HL-60/S4 treated with phorbol 12-myristate 13-acetate at 8.2 ng/mL for 4 days and 3 days (cell line): Measurements from ENCODE around the gene MED25.

ENCODE experiments used
- in situ Hi-C: fragments of 300-500 bp; cut with MboI; formaldehyde crosslinking; loops from 2 replicates; pipeline ENCODE4 v1.15.0; 2022; ENCODE audit warnings: low sequenced_read_pairs

Gene MED25

DNA sequence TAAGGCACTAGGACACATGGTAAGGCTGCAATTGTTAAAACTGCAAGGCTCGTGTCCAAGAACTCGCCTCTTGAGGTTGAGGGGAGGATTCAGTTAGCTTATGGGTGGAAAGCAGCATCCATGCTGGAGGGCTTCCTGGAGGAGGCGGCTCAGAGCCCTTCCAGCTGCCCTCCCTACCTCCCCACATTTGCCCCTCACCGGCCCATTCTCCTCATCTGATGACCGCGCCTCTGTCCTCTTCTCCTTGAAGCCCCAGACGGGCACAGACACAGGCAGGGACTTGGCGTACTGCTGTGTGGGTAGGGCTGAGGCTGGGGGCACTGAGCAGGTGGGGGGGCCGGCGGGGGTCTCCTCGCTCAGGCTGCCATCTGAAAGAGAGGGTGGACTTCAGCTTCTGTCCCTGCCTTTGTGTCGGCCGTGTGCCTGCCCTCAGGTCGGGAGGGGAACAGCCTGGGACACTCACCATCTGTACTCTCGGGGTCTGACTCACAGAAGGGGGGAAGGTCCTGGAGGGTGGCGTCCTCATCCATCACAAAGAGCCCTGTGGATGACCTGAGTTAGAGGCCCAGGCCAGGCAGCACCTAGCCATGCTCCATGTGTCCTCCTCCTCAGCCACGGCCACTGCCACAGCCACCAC is 53.4 kb downstream of the MED25 start:
- in situ Hi-C loops, result no loop called here

DNA sequence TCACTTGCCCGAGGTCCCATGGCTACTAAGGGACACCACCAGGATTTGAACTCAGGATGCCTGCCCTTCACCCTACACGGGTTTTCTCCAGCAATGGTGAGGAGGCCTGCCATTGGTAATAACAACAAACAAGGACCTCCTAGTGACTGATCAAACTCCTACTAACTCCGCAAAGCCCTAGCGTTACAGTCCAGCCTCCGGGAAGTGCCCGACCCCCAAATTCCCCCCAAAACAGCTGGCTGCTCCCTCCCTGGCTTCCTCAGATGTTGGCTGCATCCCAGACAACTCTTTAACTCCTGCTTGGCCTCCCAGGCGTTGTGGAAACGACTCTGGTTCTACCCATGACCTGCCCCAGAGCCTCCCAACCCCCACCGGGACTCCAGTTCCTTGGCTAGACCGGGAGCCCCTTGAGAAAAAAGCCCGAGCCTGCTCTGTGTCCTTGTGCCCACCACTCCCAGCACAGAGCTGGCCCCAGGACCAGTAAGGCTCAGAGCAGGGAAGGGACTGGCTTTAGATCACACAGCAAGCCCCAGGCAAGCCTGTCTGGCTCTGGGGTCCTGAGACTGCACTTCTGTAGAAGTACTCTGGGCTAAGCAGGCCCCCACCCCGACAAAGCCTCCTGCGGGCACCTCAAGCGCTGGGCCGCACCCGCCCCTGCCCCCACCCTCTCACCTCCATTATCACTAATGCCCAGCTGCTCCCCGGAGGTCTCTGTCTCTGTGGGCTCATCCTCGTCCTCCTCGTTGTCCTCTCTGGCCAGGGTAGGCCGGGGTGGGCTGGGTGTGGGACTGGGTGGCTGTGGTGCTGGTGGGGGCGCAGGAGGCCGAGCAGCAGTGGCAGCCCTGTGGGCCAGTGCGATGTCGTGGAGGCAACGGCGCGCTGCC is 54.4 kb downstream of the MED25 start:
- in situ Hi-C loops, result no loop called here

DNA sequence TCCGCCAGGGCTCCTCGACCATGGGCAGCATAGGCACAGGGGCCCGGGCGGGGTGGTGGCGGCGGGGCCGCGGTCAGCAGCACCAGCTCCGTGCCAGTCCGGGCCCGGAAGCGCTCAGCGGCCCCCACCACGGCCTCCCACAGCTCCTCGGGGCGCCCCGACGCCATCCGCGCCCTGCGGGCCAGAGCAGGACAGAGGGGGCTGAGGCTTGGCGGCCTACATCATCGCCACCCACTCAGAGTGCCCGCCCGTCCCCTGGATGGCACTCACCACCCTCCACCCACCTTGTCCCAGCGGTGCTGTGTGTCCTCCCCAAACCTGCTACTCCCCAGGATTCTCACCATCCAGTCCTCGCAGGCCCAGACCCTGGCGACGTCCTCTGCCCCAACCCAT is 55.0 kb downstream of the MED25 start:
- in situ Hi-C loops, result no loop called here

DNA sequence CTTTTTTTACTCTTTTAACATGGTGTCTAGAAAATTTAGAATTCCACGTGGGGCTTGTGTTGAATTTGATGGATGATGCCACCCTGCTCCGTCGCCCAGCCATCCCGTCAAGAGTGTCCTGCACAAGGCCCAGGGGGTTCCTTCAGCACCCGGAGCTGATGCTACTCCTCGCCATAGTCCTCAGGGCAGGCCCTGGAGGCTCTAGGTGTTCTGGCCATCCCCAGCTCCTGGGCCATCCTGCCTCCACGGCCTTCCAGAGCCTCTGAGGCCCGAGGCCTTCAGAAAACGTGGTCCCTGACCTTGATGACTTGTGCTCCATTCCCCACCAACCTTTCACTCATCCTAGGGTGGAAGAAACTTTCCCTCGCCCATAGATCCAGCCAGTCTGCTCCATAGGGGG is 55.7 kb downstream of the MED25 start:
- in situ Hi-C loops, result no loop called here

DNA sequence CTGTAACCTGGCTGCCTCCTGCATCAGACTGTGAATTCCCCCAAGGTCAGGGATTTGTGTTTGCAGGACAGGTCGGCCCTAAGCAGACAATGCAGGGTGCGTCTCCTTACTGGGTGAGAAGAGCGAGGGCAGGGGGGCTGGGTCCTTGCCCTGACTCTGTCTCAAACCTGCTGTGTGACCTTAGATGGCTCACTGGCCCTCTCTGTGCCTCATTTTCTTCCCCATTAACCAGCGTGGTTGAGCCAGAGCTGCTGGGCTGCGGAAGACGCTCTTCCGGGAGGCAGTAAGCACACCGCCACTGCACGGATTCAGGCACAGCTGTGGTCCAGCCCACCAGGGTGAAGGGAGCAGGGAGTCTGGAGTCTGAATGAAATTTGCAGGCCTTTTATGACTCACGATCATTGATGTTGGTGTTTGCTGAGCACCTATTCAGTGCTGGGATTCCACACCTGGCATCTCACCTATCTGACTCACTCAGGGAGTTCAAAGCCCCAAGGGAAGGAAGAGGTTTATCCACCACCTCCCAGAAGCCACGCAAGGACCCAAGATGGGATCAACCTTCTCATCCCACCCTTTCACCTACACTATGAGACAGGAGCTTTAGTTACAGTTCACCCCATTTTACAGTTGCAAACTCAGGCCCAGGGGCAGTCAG is 56.5 kb downstream of the MED25 start:
- in situ Hi-C loops, result no loop called here

DNA sequence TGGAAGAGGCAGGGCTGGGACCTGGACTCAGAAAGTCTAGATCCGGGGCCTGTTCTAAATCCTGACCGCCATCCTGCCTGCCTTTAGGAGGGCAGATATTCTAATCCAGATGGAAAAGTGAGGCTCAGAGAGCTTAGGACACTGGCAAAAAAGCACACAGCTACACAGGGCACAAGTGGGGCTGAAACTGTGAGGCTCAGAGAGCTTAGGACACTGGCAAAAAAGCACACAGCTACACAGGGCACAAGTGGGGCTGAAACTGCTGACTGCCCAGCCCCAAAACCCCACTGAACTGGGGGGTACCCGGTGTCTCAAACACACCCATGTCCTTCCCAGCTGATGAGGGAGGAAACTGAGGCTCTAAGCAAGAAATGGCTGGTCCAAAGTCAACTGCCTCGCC is 57.1 kb downstream of the MED25 start:
- in situ Hi-C loops, result no loop called here

DNA sequence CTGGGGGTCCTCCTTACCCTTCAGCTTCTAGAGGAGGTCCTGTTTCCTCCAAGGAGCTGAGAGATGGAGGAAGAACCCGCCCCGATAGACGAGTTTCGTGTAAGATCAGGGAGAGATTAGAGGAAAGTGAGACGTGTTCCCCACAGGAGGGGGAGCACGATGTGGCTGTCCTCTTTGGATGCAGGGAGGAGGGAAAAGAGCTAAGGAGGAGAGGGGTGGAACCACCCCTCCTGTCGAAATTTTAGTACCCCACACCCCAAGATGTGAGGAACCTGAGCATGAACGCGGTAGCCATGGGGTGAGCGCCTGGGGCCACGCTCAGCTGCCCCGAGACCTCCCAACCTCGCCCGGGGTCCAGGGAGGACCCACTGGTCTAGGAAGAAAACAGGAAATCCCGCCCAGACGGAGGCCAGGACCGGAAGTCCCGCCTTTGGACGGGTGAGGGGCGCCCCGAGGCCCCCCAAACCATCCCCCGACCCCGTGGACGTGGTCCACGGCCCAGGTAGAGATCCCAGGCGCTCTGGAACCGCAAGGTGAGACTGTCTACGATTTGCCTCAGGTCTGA is 57.9 kb downstream of the MED25 start:
- in situ Hi-C loops, result no loop called here

DNA sequence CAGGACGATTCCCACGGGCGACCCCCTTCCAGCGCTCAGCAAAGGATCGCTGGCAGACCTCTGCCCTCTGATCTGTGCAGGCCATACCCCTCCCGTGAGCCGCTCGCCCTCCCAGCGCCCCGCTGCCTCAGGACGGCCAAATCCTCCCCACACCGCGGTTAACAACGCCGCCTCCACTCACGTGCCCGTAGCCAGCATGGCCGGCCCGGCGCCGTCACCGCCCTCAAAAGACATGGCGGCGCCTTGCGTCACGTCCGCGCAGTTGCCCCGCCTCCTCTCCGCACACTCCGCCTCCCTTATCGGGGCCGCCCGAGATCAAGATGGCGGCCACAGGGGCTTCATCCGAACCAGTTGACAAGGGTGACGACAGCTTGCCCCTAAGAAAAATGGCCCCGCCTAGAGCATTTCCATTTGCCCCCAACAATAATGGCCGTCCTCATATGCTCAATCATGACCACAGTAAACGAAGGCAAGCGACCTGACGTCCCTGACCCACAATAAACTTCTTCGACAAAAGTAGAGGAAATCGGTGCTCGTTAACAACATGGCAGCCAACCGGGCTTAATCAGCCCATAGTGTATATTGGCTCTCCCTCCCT is 58.4 kb downstream of the MED25 start:
- in situ Hi-C loops, result no loop called here

DNA sequence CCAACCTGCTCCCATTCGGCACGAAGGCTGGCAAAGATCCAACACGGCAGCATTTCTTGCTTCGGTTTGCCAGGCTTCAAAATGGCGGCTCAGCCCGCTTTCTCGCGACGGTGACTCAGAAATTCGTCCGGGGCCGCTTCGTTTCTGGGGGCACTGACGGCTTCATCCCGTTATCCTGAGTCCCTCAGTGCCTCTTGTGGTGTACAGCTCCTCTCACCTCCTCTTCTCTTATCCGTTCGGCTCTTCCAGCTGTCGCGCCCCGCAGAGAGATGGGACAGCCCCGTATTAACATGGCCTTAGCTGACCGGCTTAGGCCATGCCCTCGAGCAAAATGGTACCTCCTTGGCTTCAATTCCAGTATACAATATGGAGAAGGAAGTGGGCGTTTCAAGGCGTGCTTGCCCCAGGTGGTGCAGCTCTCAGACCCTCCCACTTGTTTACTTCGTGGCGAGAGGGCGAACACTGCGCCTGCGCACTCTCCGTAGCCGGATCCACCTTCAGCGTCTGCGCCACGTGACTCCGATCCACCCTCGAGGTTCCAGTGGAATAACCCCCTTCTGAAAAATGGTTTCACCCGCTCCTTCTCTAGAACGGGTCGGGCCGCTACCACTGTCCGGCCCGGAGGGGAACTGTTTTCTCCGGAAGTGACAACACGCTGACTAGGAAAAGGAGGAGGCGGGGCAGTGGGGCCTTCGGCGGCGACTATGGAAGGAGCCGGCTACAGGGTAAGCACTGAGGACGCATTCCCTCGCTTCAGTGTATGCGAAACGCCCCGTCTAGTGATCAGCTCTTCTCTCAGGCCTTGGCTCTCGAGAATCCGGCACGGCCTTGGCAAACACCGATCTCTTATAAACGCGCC is 59.2 kb downstream of the MED25 start, which contains the start of the genes AKT1S1 and TBC1D17:
Gene AKT1S1 (minus strand): TSS at position 336 of the 859 bp plus-strand sequence. CDS start 4,060 bp downstream, outside the sequence.
Gene TBC1D17 (plus strand): TSS at position 683 of the 859 bp plus-strand sequence. CDS start 22 bp downstream, at position 705.
- in situ Hi-C loops, result no loop called here

DNA sequence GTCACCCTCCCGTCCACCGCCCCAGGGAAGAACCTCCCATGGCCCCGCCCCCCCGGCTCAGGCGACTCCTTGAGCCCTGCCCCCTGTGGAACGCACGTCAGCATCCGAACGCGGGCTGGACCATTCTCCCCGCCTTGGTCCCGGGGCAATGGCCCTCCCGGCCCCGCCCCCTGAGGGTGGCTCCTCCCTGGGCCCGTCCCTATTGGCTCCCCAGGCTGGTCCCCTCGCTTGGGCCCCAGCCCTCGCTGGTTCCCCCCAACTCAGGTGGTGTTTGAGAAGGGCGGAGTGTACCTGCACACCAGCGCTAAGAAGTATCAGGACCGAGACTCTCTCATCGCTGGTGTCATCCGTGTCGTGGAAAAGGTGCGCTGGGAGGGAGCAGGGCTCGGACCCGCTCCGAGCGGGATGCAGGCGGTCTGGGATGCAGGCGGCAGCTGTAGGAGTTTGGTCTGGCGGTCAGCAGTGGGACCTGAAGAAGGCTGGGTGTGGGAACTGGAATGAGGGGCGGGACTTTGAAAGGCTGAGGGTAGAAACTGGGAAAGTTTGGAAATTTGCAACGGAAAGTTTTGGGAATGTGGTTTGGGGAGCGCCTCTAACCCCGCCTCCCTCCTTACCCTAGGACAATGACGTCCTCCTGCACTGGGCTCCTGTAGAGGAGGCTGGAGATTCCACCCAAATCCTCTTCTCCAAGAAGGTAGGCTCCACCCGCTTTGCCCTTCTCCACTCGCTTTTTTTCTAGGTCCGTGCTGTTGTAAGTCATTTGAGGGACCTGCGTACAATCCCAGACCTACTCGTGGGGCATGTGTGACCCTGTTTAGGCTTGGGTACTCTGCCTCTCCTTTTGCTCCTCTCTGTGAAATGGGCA is 60.0 kb downstream of the MED25 start:
- in situ Hi-C loops, result no loop called here

DNA sequence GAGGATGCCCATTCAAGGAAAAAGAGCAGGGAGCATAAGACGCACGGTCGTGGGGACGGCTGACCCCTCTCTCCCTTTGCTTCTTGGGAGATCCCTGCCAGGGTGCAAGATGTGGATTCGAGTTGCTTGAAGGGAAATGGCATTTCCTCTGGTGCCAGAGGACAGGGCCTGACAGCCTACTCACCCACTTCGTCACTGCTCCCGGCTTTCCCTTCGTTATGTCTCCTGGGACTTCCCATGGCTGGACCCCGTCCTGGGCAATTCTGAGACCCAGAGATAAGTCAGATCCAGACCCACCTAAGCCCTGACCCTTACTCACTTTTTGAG is 60.6 kb downstream of the MED25 start:
- in situ Hi-C loops, result no loop called here

DNA sequence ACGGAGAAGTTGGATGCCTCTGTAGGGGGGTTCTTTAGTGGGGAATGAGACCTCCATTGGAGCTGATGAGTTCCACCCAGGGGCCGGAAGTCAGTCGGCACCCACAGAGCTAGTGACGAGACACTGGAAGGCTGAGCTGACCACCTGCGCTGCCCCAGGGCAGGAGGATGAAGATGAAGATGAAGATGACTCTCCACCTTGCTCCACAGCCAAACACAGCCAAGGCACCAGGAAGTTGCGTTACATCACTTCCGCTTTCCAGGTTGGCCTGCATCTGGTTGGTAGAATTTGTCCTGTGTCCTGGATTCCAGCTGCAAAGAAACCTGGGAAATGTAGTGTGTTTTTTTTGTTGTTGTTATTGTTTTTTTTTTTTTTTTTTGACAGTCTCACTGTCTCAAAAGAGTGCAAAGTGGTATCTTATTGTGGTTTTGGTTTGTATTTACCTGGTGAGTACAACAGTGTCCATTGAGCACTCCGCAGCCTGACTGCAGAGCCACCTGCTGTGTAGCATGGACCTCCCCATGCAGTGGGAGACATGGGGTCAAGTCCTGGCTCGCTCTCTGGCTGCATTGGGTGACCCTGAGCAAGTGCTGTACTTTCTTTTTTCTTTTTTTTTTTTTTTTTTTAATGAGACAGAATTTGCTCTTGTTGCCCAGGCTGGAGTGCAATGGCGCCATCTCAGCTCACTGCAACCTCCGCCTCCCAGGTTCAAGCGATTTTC is 61.3 kb downstream of the MED25 start:
- in situ Hi-C loops, result no loop called here

DNA sequence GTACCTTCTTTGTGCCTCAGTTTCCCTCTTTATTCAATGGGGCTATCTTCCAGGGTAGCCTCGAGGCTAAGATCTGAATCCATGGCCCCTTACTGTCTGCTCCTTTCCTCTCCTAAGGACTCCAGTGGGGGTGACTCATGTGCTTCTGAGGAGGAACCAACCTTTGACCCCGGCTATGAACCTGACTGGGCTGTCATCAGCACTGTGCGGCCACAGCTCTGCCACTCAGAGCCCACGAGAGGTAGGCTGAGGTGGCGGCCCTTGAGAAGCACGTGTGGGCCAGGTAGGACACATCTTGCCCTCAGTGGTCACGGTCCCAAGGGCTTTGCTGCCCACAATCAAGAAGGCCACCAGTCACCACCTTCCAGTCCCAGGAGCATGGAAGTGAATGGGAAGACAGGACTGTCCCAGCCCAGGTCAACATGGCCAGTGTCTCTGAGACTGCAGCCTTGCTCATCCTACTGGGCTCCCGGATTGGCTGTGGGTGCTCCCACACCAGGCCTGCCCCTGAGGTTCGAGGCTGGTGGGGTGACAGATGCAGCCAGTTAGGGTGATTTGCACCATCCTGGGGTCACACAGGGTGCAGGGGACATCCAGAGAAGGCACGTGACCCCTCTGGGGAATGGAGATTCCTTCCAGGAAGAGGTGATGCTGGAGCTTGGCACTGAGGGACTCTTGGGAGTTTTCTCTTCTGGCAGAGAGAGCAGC is 62.2 kb downstream of the MED25 start:
- in situ Hi-C loops, result no loop called here

DNA sequence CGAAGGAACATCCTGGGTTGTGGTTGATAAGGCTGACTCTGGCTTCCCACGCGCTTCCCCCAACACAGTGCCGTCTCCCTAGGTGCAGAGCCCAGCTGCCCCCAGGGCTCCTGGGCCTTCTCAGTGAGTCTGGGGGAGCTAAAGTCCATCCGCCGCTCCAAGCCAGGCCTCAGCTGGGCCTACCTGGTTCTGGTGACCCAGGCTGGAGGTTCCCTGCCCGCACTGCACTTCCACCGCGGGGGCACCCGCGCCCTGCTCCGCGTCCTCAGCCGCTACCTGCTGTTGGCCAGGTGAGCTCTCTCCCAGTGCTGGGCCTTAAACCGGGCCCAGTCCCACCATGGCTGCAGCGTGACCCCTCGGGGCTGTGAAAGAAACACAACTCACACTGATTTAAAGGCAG is 63.1 kb downstream of the MED25 start:
- in situ Hi-C loops, result no loop called here

DNA sequence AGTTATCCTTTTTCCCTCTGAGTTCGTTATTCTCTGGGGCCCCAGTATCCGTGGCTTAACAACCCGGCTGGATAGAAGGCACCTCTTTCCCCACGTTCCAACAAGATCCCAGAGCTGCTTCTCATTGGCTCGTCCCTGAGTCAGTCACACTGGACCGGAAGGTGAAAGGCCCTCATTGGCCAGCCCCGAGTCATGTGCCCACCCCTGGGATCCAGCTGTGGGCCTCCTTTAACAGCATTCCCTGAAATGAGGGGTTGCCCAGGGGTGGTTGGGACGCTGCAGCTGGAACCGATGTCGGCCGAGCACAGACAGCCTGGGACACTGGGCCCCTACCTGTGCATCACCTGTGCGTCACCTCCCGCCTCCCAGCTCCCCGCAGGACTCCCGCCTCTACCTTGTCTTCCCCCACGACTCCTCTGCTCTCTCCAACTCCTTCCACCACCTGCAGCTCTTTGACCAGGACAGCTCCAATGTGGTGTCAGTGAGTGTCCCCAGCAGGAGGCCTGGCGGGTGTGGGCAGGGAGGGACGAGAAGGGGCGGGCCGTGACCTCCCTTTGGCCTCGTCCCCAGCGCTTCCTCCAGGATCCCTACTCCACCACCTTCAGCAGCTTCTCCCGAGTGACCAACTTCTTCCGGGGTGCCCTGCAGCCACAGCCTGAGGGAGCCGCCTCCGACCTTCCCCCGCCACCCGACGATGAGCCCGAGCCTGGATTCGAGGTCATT is 63.7 kb downstream of the MED25 start:
- in situ Hi-C loops, result no loop called here

DNA sequence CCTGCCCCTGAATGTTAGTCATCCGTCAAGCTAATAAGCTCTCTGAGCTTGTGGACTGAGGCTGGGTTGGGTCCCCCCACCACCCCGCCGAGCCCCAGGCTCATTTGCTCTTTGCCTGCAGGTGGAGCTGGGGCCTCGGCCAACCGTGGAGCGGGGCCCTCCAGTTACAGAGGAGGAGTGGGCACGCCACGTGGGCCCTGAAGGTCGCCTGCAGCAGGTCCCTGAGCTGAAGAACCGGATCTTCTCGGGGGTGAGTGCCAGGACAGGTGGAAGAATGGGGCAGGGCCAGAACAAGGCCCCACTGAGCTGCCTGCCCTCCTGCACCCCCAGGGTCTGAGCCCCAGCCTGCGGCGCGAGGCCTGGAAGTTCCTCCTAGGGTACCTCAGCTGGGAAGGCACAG is 64.6 kb downstream of the MED25 start:
- in situ Hi-C loops, result no loop called here

DNA sequence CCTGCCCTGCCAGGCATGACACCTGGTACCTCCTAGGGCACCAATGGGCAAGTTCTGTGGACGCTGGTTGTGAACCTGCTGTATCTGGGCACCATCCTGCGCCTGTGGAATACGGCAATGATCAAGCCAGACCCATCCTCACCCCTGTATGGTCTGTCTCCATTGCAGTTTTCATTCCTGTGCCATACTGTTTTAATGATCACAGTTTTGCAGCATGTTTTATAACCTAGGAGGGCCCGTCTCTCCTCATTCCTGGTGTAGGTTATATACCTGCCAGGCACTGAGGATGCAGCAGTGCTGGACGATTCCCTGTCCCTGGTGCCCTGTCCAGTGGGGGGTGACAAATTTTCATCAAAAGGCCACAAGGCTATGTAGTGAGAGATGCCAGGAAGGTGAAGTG is 65.0 kb downstream of the MED25 start:
- in situ Hi-C loops, result no loop called here
